ENCODE results near the gene FRS3.
"Not testable (repeated sequence)": the region's sequence is repeated elsewhere in the genome, so short reads cannot be mapped to it uniquely, and the experiment has no call there.

Gene FRS3

GRCh38 chr6:41768545-41769308 lies 11.0 kb downstream of the FRS3 start:
- DNase-seq: no peak

GRCh38 chr6:41767112-41767833 lies 12.4 kb downstream of the FRS3 start:
- DNase-seq: no peak

- not testable (repeated sequence) for DNase-seq
These were observed 13.5 kb downstream of the FRS3 start for GRCh38 chr6:41766043-41766664.

- no peak for DNase-seq
These were observed 16.2 kb downstream of the FRS3 start for GRCh38 chr6:41763470-41763869.

- DNase-seq: no peak
These were observed 19.7 kb downstream of the FRS3 start for GRCh38 chr6:41759905-41760579.

- no peak for DNase-seq
These were observed 20.4 kb downstream of the FRS3 start for GRCh38 chr6:41759106-41759904.

GRCh38 chr6:41758641-41759035 lies 21.1 kb downstream of the FRS3 start:
- DNase-seq: no peak

- DNase-seq: no peak
These were observed 21.6 kb downstream of the FRS3 start for GRCh38 chr6:41757931-41758640.

GRCh38 chr6:41757271-41757670 lies 22.4 kb downstream of the FRS3 start:
- DNase-seq: no peak

- no peak for DNase-seq
These were observed 23.3 kb downstream of the FRS3 start for GRCh38 chr6:41756354-41756753.

GRCh38 chr6:41755895-41756294 lies 23.8 kb downstream of the FRS3 start:
- DNase-seq: no peak

GRCh38 chr6:41750374-41750773 lies 29.3 kb downstream of the FRS3 start:
- no peak for DNase-seq

GRCh38 chr6:41748542-41748941 lies 31.2 kb downstream of the FRS3 start:
- DNase-seq: no peak

- no peak for DNase-seq
These were observed 31.6 kb downstream of the FRS3 start for GRCh38 chr6:41748102-41748477.

GRCh38 chr6:41747256-41748101 lies 32.2 kb downstream of the FRS3 start, which contains the start of gene PGC:
PGC (minus strand) TSS chr6:41747397; CDS start chr6:41747334, 63 bp downstream.
- no peak for DNase-seq

GRCh38 chr6:41746107-41746506 lies 33.6 kb downstream of the FRS3 start:
- no peak for DNase-seq

- no peak for DNase-seq
These were observed 35.4 kb downstream of the FRS3 start for GRCh38 chr6:41744236-41744787.

- no peak for DNase-seq
These were observed 36.1 kb downstream of the FRS3 start for GRCh38 chr6:41743406-41744235.

Data from bone marrow (tissue), 2 donors.